ENCODE data around the gene HTD2.

The HTD2 gene

DNA sequence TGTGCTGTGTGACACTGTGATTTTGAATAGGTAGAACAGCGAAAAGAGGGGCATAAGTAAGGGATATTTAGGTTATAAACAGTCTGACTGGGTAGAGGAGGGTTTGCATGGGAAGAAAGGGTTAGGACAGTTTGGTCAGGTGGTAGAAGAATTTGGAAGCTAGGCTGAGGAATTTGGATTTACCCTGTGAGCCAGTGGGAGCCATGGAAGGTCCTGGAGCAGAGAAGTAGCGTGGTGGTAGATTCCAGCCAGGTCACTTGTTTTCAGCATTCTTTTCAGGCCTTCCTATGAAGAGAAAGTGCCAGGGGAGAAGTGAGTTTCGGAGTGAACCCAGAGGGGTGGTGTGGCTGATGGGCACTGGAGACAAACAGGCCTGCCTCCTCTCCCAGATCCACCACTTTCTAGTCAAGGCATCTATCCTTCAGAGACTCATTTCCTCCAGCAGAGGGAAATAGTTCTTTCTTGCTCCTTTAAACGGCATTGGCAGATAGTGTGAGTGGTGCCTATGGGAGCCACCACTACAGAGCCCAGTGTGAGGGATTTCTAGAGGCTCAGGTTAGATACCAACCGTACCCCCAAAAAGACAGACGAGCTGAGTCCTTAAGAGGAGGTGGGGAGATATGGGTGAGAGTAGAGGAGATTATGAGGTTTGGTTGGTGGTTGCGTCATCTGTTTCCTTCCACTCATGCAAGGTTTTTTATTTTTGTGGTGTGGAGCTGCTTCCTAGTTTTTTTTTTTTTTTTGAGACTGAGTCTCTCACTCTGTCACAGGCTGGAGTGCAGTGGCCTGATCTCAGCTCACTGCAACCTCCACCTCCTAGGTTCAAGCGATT, 47.6 kb downstream of the HTD2 start:
- Histone ChIP-seq H3K9ac (ENCODE audit: low read length) (no peak overlapping the region), H3K4me1 (ENCODE audit: control insufficient read depth, insufficient read depth, low read length) (no peaks in the 10 kb centered on the region), H3K36me3 (ENCODE audit: control insufficient read depth, insufficient read depth, low read length) (no peaks in the 10 kb centered on the region), H3K27me3 (ENCODE audit: control insufficient read depth, insufficient read depth, low read length) (no peaks in the 10 kb centered on the region), H3K9me3 (ENCODE audit: control insufficient read depth, low read length) (no peaks in the 10 kb centered on the region), H3K4me3 (ENCODE audit: low read length) (no peak overlapping the region)

DNA sequence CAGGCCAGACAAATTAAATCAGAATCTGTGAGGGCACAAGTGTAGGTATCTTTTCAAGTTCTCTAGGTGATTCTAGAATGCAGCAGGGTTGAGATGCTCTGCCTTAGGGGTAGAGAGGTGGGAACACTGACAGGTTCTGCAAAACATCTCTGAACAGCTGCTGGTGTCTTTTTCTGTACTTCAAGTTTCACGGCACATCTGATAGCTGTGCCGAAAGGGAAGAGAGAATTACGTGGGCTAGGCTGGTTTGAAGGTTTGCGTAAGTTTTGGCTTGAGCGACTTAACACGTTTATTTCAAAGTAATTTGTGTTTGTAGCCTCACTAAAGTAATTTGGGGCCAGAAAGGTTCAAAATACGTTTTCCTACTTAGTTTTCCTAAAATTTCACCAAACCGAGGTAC, 48.9 kb downstream of the HTD2 start:
- Histone ChIP-seq H3K36me3 (ENCODE audit: control insufficient read depth, insufficient read depth, low read length) (no peaks in the 10 kb centered on the region), H3K4me1 (ENCODE audit: control insufficient read depth, insufficient read depth, low read length) (no peaks in the 10 kb centered on the region), H3K9ac (ENCODE audit: low read length) (no peak overlapping the region), H3K4me3 (ENCODE audit: low read length) (no peak overlapping the region), H3K9me3 (ENCODE audit: control insufficient read depth, low read length) (no peaks in the 10 kb centered on the region), H3K27me3 (ENCODE audit: control insufficient read depth, insufficient read depth, low read length) (no peaks in the 10 kb centered on the region)

DNA sequence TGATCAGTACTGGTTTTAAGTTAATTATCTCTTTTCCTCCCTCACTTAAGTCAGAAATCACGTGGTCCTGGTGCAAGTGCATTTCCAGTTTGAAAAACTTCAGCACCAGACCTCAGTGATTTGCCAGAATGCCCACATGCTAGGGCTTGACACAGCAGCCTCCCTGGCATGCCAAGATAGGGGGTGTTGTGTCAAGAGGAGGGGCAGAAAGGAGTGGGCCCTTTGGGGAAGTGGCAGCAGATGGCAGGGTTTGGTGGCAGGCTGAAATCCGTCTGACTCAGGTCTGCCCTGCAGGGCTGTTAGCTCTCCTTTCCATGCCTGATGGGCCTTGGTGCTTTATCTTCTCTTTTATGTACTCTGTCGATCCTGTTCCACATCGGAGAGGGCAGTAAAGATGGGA, 49.7 kb downstream of the HTD2 start:
- Histone ChIP-seq H3K4me3 (ENCODE audit: low read length) (no peak overlapping the region), H3K27me3 (ENCODE audit: control insufficient read depth, insufficient read depth, low read length) (no peaks in the 10 kb centered on the region), H3K9me3 (ENCODE audit: control insufficient read depth, low read length) (no peaks in the 10 kb centered on the region), H3K36me3 (ENCODE audit: control insufficient read depth, insufficient read depth, low read length) (no peaks in the 10 kb centered on the region), H3K4me1 (ENCODE audit: control insufficient read depth, insufficient read depth, low read length) (no peaks in the 10 kb centered on the region), H3K9ac (ENCODE audit: low read length) (no peak overlapping the region)

DNA sequence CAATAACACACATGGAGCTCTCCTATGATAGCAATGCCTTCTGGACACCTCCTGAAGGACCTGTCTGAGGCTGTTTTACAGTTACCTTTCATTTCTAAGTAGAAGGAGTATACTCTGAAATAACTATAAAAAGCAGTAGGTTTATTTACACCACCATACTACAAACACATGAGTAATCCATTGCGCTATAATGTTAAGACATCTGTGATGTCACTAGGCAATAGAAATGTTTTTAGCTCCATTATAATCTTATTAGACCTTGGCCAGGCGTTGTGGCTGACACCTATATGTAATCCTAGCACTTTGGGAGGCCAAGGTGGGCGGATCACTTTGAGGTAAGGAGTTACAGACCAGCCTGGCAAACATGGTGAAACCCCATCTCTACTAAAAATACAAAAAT, 51.1 kb downstream of the HTD2 start:
- no peaks in the 10 kb centered on the region for H3K36me3 ChIP-seq (ENCODE audit: control insufficient read depth, insufficient read depth, low read length)
- H3K27me3 ChIP-seq (ENCODE audit: control insufficient read depth, insufficient read depth, low read length): no peaks in the 10 kb centered on the region
- H3K9me3 ChIP-seq (ENCODE audit: control insufficient read depth, low read length): no peaks in the 10 kb centered on the region
- no peak overlapping the region for H3K4me3 ChIP-seq (ENCODE audit: low read length)
- no peaks in the 10 kb centered on the region for H3K4me1 ChIP-seq (ENCODE audit: control insufficient read depth, insufficient read depth, low read length)
- no peak overlapping the region for H3K9ac ChIP-seq (ENCODE audit: low read length)

DNA sequence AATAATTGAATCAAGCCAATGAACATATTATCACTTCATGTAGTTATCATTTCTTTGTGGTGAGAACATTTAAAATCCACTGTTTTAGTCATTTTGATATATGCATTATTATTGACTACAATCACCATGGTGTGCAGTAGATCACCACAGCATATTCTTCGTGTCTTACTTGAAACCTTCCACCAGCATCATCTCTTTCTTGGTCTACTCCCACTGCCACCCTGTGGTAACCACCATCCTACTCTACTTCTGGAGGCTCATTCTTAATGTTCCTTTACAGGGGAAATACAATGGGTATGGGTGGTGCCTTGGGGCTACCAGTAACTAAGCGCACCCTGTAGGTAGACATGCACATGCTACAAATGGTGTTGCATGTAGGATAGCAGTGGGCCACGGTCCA, 51.8 kb downstream of the HTD2 start:
- Histone ChIP-seq H3K36me3 (ENCODE audit: control insufficient read depth, insufficient read depth, low read length) (no peaks in the 10 kb centered on the region), H3K4me1 (ENCODE audit: control insufficient read depth, insufficient read depth, low read length) (no peaks in the 10 kb centered on the region), H3K9me3 (ENCODE audit: control insufficient read depth, low read length) (no peaks in the 10 kb centered on the region), H3K9ac (ENCODE audit: low read length) (no peak overlapping the region), H3K4me3 (ENCODE audit: low read length) (no peak overlapping the region), H3K27me3 (ENCODE audit: control insufficient read depth, insufficient read depth, low read length) (no peaks in the 10 kb centered on the region)

DNA sequence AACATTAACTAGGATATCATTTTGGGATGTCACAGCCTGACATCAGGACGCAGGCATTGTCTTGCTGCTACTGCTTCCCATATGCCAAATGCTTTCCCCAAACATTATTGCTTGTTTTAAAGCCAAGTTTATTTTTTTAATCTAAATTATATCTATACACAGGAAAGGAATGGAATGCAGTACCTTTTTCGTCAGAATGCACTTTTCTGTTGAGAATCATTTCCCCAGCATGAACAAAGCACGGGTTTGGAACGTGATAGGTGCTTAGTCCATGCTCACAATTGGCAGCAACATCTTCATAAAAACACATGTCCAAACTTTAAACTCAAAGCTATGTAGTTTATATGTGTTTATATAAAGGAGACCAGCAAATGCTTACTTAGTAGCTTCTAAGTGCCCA, 52.5 kb downstream of the HTD2 start:
- Histone ChIP-seq H3K4me3 (ENCODE audit: low read length) (no peak overlapping the region), H3K9me3 (ENCODE audit: control insufficient read depth, low read length) (no peaks in the 10 kb centered on the region), H3K9ac (ENCODE audit: low read length) (no peak overlapping the region), H3K36me3 (ENCODE audit: control insufficient read depth, insufficient read depth, low read length) (no peaks in the 10 kb centered on the region), H3K27me3 (ENCODE audit: control insufficient read depth, insufficient read depth, low read length) (no peaks in the 10 kb centered on the region), H3K4me1 (ENCODE audit: control insufficient read depth, insufficient read depth, low read length) (no peaks in the 10 kb centered on the region)

DNA sequence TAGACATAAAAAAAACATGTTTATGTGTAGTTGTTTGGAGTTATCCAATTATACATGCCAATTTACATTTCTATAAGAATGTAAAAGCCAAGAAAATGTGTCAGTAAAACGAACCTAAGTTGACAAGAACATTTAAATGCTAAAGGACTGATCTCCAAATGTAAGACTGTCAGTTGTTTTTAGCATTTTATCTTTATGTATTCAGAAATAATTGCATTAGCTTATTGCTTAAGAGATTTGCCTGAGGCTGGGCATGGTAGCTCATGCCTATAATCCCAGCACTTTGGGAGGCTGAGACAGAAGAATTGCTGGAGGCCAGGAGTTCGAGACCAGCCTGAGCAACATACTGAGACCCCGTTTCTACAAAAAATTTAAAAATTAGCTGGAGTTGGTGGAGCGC, 53.3 kb downstream of the HTD2 start:
- H3K9ac ChIP-seq (ENCODE audit: low read length): no peak overlapping the region
- H3K4me3 ChIP-seq (ENCODE audit: low read length): no peak overlapping the region
- no peaks in the 10 kb centered on the region for H3K4me1 ChIP-seq (ENCODE audit: control insufficient read depth, insufficient read depth, low read length)
- no peaks in the 10 kb centered on the region for H3K27me3 ChIP-seq (ENCODE audit: control insufficient read depth, insufficient read depth, low read length)
- no peaks in the 10 kb centered on the region for H3K36me3 ChIP-seq (ENCODE audit: control insufficient read depth, insufficient read depth, low read length)
- H3K9me3 ChIP-seq (ENCODE audit: control insufficient read depth, low read length): no peaks in the 10 kb centered on the region

DNA sequence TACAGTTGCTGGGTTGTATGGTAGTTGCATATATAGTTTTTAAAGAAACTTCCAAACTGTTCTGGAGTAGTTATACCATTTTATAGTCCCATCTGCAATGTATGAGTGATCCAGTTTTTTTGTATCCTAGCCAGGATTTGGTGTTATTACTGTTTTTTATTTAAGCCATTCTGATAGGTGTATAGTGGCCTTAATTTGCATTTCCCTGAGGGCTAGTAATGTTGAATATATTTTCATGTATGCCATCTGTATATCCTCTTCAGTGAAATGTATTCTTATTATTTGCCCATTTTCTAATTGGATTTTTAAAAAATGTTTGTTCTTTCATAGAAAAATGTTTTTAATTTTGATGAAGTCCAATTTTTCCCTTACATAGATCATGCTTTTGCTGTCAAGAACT, 55.5 kb downstream of the HTD2 start:
- no peaks in the 10 kb centered on the region for H3K4me1 ChIP-seq (ENCODE audit: control insufficient read depth, insufficient read depth, low read length)
- H3K9me3 ChIP-seq (ENCODE audit: control insufficient read depth, low read length): no peaks in the 10 kb centered on the region
- H3K9ac ChIP-seq (ENCODE audit: low read length): no peak overlapping the region
- H3K27me3 ChIP-seq (ENCODE audit: control insufficient read depth, insufficient read depth, low read length): no peaks in the 10 kb centered on the region
- H3K4me3 ChIP-seq (ENCODE audit: low read length): no peak overlapping the region
- no peaks in the 10 kb centered on the region for H3K36me3 ChIP-seq (ENCODE audit: control insufficient read depth, insufficient read depth, low read length)

DNA sequence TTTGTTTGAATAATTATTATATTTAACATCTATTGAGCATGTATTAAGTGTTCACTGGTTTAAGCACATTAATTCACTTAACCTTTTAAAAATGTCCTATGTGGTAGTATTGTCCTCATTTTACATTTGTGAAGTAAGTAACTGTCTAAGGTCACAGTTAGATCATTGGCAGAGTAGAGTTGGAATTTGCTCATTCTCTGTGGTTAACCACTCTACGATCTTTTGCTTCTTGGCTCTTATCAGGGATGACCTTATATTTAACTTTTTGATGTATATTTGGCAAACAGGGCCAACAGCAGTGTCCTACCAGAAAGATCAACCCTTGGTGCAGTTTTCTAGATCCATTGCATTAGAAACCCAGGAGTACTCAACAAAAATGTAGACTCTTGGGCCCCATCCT, 60.4 kb downstream of the HTD2 start:
- no peaks in the 10 kb centered on the region for H3K9me3 ChIP-seq (ENCODE audit: control insufficient read depth, low read length)
- H3K9ac ChIP-seq (ENCODE audit: low read length): no peak overlapping the region
- no peaks in the 10 kb centered on the region for H3K27me3 ChIP-seq (ENCODE audit: control insufficient read depth, insufficient read depth, low read length)
- H3K4me1 ChIP-seq (ENCODE audit: control insufficient read depth, insufficient read depth, low read length): no peaks in the 10 kb centered on the region
- no peak overlapping the region for H3K4me3 ChIP-seq (ENCODE audit: low read length)
- H3K36me3 ChIP-seq (ENCODE audit: control insufficient read depth, insufficient read depth, low read length): no peaks in the 10 kb centered on the region

DNA sequence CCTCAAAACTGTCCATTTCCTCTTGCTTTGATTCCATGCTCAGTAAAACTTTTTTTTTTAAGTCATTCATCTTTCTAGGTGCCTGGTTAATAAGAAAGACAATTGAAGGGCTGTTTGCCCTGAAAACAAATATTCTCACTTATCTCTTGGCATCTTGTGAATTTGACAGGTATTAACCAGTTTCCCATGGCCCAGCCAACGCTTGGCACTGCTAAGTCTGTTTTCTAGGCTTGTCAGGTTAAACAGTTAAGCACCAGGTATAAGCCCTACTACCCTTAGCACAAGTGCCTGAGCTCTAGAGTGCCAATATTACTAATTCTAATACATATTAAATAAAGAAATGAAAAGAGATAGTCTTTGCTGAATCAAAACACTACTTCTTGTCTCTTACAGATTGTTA, 62.7 kb downstream of the HTD2 start:
- H3K9ac ChIP-seq (ENCODE audit: low read length): no peak overlapping the region
- H3K4me3 ChIP-seq (ENCODE audit: low read length): no peak overlapping the region
- no peaks in the 10 kb centered on the region for H3K27me3 ChIP-seq (ENCODE audit: control insufficient read depth, insufficient read depth, low read length)
- no peaks in the 10 kb centered on the region for H3K9me3 ChIP-seq (ENCODE audit: control insufficient read depth, low read length)
- no peaks in the 10 kb centered on the region for H3K36me3 ChIP-seq (ENCODE audit: control insufficient read depth, insufficient read depth, low read length)
- H3K4me1 ChIP-seq (ENCODE audit: control insufficient read depth, insufficient read depth, low read length): no peaks in the 10 kb centered on the region

Data from mucosa of stomach (tissue), 1 donor.